GM18909 (cell line): ENCODE data around the gene MSL1.
A peak's percentile ranks its signal among the peaks of the same experiment; 100 is the strongest.

ENCODE experiments used
- ATAC-seq: cut with Tn5 transposase; IDR thresholded peaks from one replicate; pipeline ENCODE4 v1.9.1; 2021; ENCODE audit warnings: mild to moderate bottlenecking; ENCODE audit not compliant: unreplicated experiment, poor library complexity

MSL1 gene

GRCh38 chr17:40103071-40103661 lies 18.6 kb upstream of the MSL1 start:
- ATAC-seq = no peak

- no peak for ATAC-seq
These were observed 18.1 kb upstream of the MSL1 start for GRCh38 chr17:40103688-40104087.

GRCh38 chr17:40104594-40105486 lies 16.9 kb upstream of the MSL1 start:
- ATAC-seq = no peak

GRCh38 chr17:40105861-40106759 lies 15.7 kb upstream of the MSL1 start:
- no peak for ATAC-seq

- ATAC-seq = no peak
These were observed 14.8 kb upstream of the MSL1 start for GRCh38 chr17:40106760-40107521.

GRCh38 chr17:40107522-40108174 lies 14.1 kb upstream of the MSL1 start:
- ATAC-seq = no peak

- ATAC-seq = no peak
These were observed 12.6 kb upstream of the MSL1 start for GRCh38 chr17:40108970-40109824.

- no peak for ATAC-seq
These were observed 11.5 kb upstream of the MSL1 start for GRCh38 chr17:40110026-40110845.

GRCh38 chr17:40111221-40112128 lies 10.3 kb upstream of the MSL1 start:
- peak; percentile 48 for ATAC-seq

GRCh38 chr17:40112191-40112711 lies 9.5 kb upstream of the MSL1 start:
- no peak for ATAC-seq

- ATAC-seq = no peak
These were observed 9.1 kb upstream of the MSL1 start for GRCh38 chr17:40112718-40113109.

GRCh38 chr17:40113110-40113906 lies 8.5 kb upstream of the MSL1 start:
- ATAC-seq = peak; percentile 83

- no peak for ATAC-seq
These were observed 7.9 kb upstream of the MSL1 start for GRCh38 chr17:40113907-40114245.

- no peak for ATAC-seq
These were observed 6.7 kb upstream of the MSL1 start for GRCh38 chr17:40115101-40115436.

GRCh38 chr17:40122136-40122998 lies 596 bp downstream of the MSL1 start:
- ATAC-seq = peak; percentile 39
